CD4-positive, alpha-beta T cell (primary cell): ENCODE data around the gene GATD1. TPM values are rescaled to one million over a fixed set of nuclear protein-coding genes. Genes with fewer than 3 reads are reported as not detected.

Experiments used
- ATAC-seq: fragments of 200-7000 bp; cut with Tn5 transposase; one replicate; pipeline ENCODE4 v1.10.0; 2022; ENCODE audit warnings: mild to moderate bottlenecking; ENCODE audit not compliant: poor library complexity
- CTCF ChIA-PET: fragments of 350-600 bp; sonication (Branson Sonifier 250); formaldehyde crosslinking; loops from one replicate; lab custom pipeline; 2021; ENCODE audit warnings: antibody characterized with exemption, inconsistent platforms; lab: Charles Lee
- POLR2A ChIA-PET: fragments of 350-600 bp; sonication (Branson Sonifier 250); formaldehyde crosslinking; loops from one replicate; lab custom pipeline; 2021; ENCODE audit warnings: antibody characterized with exemption, inconsistent platforms; lab: Charles Lee
- DNase-seq, 14 experiments: peaks; one replicate each; pipeline ENCODE4 v3.0.0-alpha.2; 2013 to 2020; ENCODE audit warnings: mixed read lengths in 2 of 14
- H3K27ac ChIP-seq, 2 donors: one replicate each; pipeline versions ENCODE4 v1.5.1 to v1.7.0; 2013; ENCODE audit warnings: low read length in 2 of 2, low read depth in 1 of 2, mild to moderate bottlenecking in 1 of 2
- H3K27me3 ChIP-seq, 2 experiments: 1 replicate in 1 of 2; 2 replicates in 1 of 2; pipeline versions ENCODE4 v1.6.1 to v1.7.0; 2013; ENCODE audit warnings: low read length in 2 of 2, control low read depth in 1 of 2, mild to moderate bottlenecking in 1 of 2, moderate library complexity in 1 of 2; ENCODE audit not compliant: insufficient read depth in 2 of 2, control insufficient read depth in 1 of 2
- H3K36me3 ChIP-seq: one replicate; pipeline ENCODE4 v1.6.1; 2013; ENCODE audit warnings: low read length, control low read depth; ENCODE audit not compliant: insufficient read depth
- H3K4me1 ChIP-seq: one replicate; pipeline ENCODE4 v1.6.1; 2013; ENCODE audit warnings: low read length, control low read depth; ENCODE audit not compliant: insufficient read depth
- H3K4me3 ChIP-seq: one replicate; pipeline ENCODE4 v1.5.1; 2013; ENCODE audit warnings: mild to moderate bottlenecking, low read length, moderate library complexity
- H3K9me3 ChIP-seq, 2 experiments: 1 replicate in 1 of 2; 2 replicates in 1 of 2; pipeline versions ENCODE4 v1.6.1 to v1.7.0; 2013; ENCODE audit warnings: low read length in 2 of 2, mild to moderate bottlenecking in 2 of 2, control low read depth in 1 of 2, moderate library complexity in 1 of 2; ENCODE audit not compliant: control insufficient read depth in 1 of 2, insufficient read depth in 1 of 2
- H3K27ac Mint-ChIP-seq: one replicate; pipeline ENCODE4 v1.8.0; 2020; ENCODE audit warnings: mixed read lengths
- H3K27me3 Mint-ChIP-seq: one replicate; pipeline ENCODE4 v1.8.0; 2021; ENCODE audit warnings: mixed read lengths
- H3K36me3 Mint-ChIP-seq: one replicate; pipeline ENCODE4 v1.8.0; 2021; ENCODE audit warnings: low read depth, mixed read lengths
- H3K4me1 Mint-ChIP-seq: one replicate; pipeline ENCODE4 v1.8.0; 2021; ENCODE audit warnings: low read depth, mixed read lengths
- H3K4me3 Mint-ChIP-seq: one replicate; pipeline ENCODE4 v1.8.0; 2020; ENCODE audit warnings: mild to moderate bottlenecking, mixed read lengths
- H3K9me3 Mint-ChIP-seq: one replicate; pipeline ENCODE4 v1.8.0; 2020; ENCODE audit warnings: mixed read lengths
- CTCF ChIP-seq: fragments of 200-600 bp; IDR thresholded peaks from one replicate; pipeline ENCODE4 v1.8.0; 2022; ENCODE audit warnings: antibody characterized with exemption, mild to moderate bottlenecking
- intact Hi-C, 2 experiments: fragments of 100-400 bp; cut with DNase I in 1 of 2; cut with micrococcal nuclease in 1 of 2; formaldehyde crosslinking; loops; one replicate each; pipeline versions ENCODE4 v1.15.1 to v1.9.0; 2023 to 2025; cut with DNase I, micrococcal nuclease
- total RNA-seq, 174 experiments: library from RNA in 2 of 174; stranded (reverse) in 2 of 174; gene quantifications; one replicate each; pipeline ENCODE4 v1.2.3 and lab custom pipeline; 2021 to 2026

Gene GATD1
- total RNA-seq, 2 experiments from 2014 or later = 14.7 to 16.1 TPM

GRCh38 chr11:794766-795633 is 17.7 kb upstream of the GATD1 start:
- ChIA-PET CTCF (interaction anchor here (1.1 kb wide), 1 partner anchor 48 kb away, joined by 4 read pairs; the partner anchor contains the start of gene TALDO1), POLR2A (interaction anchor here (0.6 to 3.2 kb wide), 4 partner anchors 11 to 230 kb away, joined by 3 to 24 read pairs (median 4); partner anchors contain the start of gene RPLP2)
- H3K27me3 ChIP-seq = no peaks in the 10 kb centered on the region
- no peak for TF ChIP-seq CTCF
- H3K36me3 Mint-ChIP-seq = peaks cover 10% of the 10 kb centered on the region
- no peaks in the 10 kb centered on the region for H3K27me3 Mint-ChIP-seq
- peak overlapping the region; percentile 89 for H3K4me3 ChIP-seq
- H3K27ac Mint-ChIP-seq = no peak overlapping the region
- ATAC-seq = no peak
- peaks cover 48% of the 10 kb centered on the region for H3K4me1 ChIP-seq
- H3K9me3 Mint-ChIP-seq = no peaks in the 10 kb centered on the region
- H3K4me3 Mint-ChIP-seq = peak overlapping the region; percentile 45
- H3K4me1 Mint-ChIP-seq = peaks cover 16% of the 10 kb centered on the region
- H3K9me3 ChIP-seq = no peaks in the 10 kb centered on the region
- intact Hi-C loops = loop anchor here (2.0 to 5.0 kb wide), 5 partner anchors 16 to 288 kb away; partner anchors contain the start of genes DEAF1 (in 2 of the 2), TALDO1 (in 2 of the 2), TMEM80 (in 2 of the 2) and HRAS (in 1 of the 2)
- H3K36me3 ChIP-seq = peaks cover 36% of the 10 kb centered on the region
- no peak for DNase-seq
- H3K27ac ChIP-seq = no peak overlapping the region

- CTCF ChIA-PET = no interaction called here
These were observed 16.9 kb upstream of the GATD1 start for GRCh38 chr11:794013-794765.

More at GRCh38 chr11:794013-794765, 16.9 kb upstream of the GATD1 start:
- Histone ChIP-seq H3K36me3 (peaks cover 29% of the 10 kb centered on the region), H3K27ac (no peak overlapping the region), H3K4me1 (peaks cover 54% of the 10 kb centered on the region), H3K4me3 (no peak overlapping the region), H3K9me3 (peaks cover 0 to 4% of the 10 kb centered on the region in 2 experiments), H3K27me3 (peaks cover 0 to 5% of the 10 kb centered on the region in 2 experiments)
- Mint-ChIP-seq H3K27ac (no peak overlapping the region), H3K9me3 (no peaks in the 10 kb centered on the region), H3K4me3 (peak overlapping the region; percentile 68), H3K36me3 (peaks cover 10% of the 10 kb centered on the region), H3K27me3 (no peaks in the 10 kb centered on the region), H3K4me1 (peaks cover 16% of the 10 kb centered on the region)
- intact Hi-C loops = loop anchor here in 1 of 2 experiments (2.0 kb wide), 1 partner anchor 15 kb away; no protein-coding TSS in a partner anchor
- POLR2A ChIA-PET = interaction anchor here (0.6 kb wide), 1 partner anchor 229 kb away, joined by 4 read pairs; no protein-coding TSS in a partner anchor
- ATAC-seq = no peak
- no peak for TF ChIP-seq CTCF
- DNase-seq = no peak
